Left ventricle myocardium inferior (tissue), 1 donor: ENCODE measurements around the gene ZNF221. TPM values are rescaled to one million over a fixed set of nuclear protein-coding genes. Genes with fewer than 3 reads are reported as not detected.

Source experiments
- DNase-seq: peaks from one replicate; pipeline ENCODE4 v3.0.0-alpha.2; 2020
- H3K27ac ChIP-seq: fragments of 200-600 bp; replicated peaks from 2 replicates; pipeline ENCODE4 v1.8.0; 2021
- H3K27me3 ChIP-seq: fragments of 200-600 bp; 2 replicates; pipeline ENCODE4 v1.8.0; 2021; ENCODE audit warnings: low read depth
- H3K36me3 ChIP-seq: fragments of 200-600 bp; 2 replicates; pipeline ENCODE4 v1.8.0; 2021
- H3K4me1 ChIP-seq: fragments of 200-600 bp; 2 replicates; pipeline ENCODE4 v1.8.0; 2021
- H3K4me3 ChIP-seq: fragments of 200-600 bp; 2 replicates; pipeline ENCODE4 v1.8.0; 2021; ENCODE audit warnings: mild to moderate bottlenecking, moderate library complexity
- H3K9me3 ChIP-seq: fragments of 200-600 bp; replicated peaks from 2 replicates; pipeline ENCODE4 v1.8.0; 2021
- CTCF ChIP-seq: fragments of 200-600 bp; IDR thresholded peaks from 2 replicates; pipeline ENCODE4 v1.8.0; 2021; ENCODE audit warnings: antibody characterized with exemption, mild to moderate bottlenecking, borderline replicate concordance
- intact Hi-C: fragments of 100-400 bp; cut with micrococcal nuclease; formaldehyde crosslinking; loops from one replicate; pipeline ENCODE4 v1.11.0; 2022
- total RNA-seq: library from RNA; stranded (reverse); fragmentation: NEBNext Ultra II Directional; extraction: Animal tissue kit (Norgen Biotek cat#: 25700); gene quantifications from one replicate; pipeline ENCODE4 v1.2.1, GENCODE V29; 2021
- donor health status: DM: no; HTN: yes; CAD: no; lungs with severe emphysema.

The ZNF221 gene
- total RNA-seq, 1 donor from 2014 or later: 3.7 TPM

GRCh38 chr19:43934055-43934984, 16.7 kb upstream of the ZNF221 start:
- no peaks in the 10 kb centered on the region for H3K27me3 ChIP-seq
- intact Hi-C loops: no loop called here
- DNase-seq: no peak
- peaks cover 38% of the 10 kb centered on the region for H3K36me3 ChIP-seq
- H3K4me3 ChIP-seq: peak overlapping the region; percentile 80
- peak overlapping the region; percentile 94 for H3K27ac ChIP-seq
- H3K9me3 ChIP-seq: no peaks in the 10 kb centered on the region
- peaks cover 29% of the 10 kb centered on the region for H3K4me1 ChIP-seq
- TF ChIP-seq CTCF: no peak

- Histone ChIP-seq H3K4me1 (peaks cover 29% of the 10 kb centered on the region), H3K36me3 (peaks cover 30% of the 10 kb centered on the region), H3K4me3 (peak within 1 kb of the TSS; percentile 80), H3K9me3 (no peaks in the 10 kb centered on the region), H3K27me3 (no peaks in the 10 kb centered on the region), H3K27ac (peak within 1 kb of the TSS; percentile 94)
- intact Hi-C loops: no loop called here
- no peak for TF ChIP-seq CTCF
- DNase-seq: peak; percentile 87
These were observed 15.9 kb upstream of the ZNF221 start, which contains the start of gene ZNF45 for GRCh38 chr19:43934985-43935708. ZNF45 (minus strand) TSS chr19:43935282; CDS start chr19:43922185, 13,097 bp downstream.

GRCh38 chr19:43936188-43936587, 14.8 kb upstream of the ZNF221 start:
- Histone ChIP-seq H3K4me1 (peaks cover 29% of the 10 kb centered on the region), H3K27me3 (no peaks in the 10 kb centered on the region), H3K9me3 (no peaks in the 10 kb centered on the region), H3K4me3 (no peak overlapping the region), H3K36me3 (peaks cover 19% of the 10 kb centered on the region), H3K27ac (no peak overlapping the region)
- intact Hi-C loops: no loop called here
- TF ChIP-seq CTCF: no peak
- no peak for DNase-seq

- peaks cover 11% of the 10 kb centered on the region for H3K4me1 ChIP-seq
- no peaks in the 10 kb centered on the region for H3K27me3 ChIP-seq
- DNase-seq: no peak
- no peak overlapping the region for H3K27ac ChIP-seq
- H3K36me3 ChIP-seq: no peaks in the 10 kb centered on the region
- TF ChIP-seq CTCF: no peak
- no peaks in the 10 kb centered on the region for H3K9me3 ChIP-seq
- intact Hi-C loops: no loop called here
- no peak overlapping the region for H3K4me3 ChIP-seq
These were observed 11.3 kb upstream of the ZNF221 start for GRCh38 chr19:43939557-43940260.

- Histone ChIP-seq H3K4me1 (peaks cover 3% of the 10 kb centered on the region), H3K4me3 (no peak overlapping the region), H3K9me3 (no peaks in the 10 kb centered on the region), H3K27ac (no peak overlapping the region), H3K36me3 (no peaks in the 10 kb centered on the region), H3K27me3 (no peaks in the 10 kb centered on the region)
- TF ChIP-seq CTCF: no peak
- DNase-seq: no peak
- intact Hi-C loops: no loop called here
These were observed 10.3 kb upstream of the ZNF221 start for GRCh38 chr19:43940719-43941118.
